ENCODE measurements around the gene PXDN.

DNA sequence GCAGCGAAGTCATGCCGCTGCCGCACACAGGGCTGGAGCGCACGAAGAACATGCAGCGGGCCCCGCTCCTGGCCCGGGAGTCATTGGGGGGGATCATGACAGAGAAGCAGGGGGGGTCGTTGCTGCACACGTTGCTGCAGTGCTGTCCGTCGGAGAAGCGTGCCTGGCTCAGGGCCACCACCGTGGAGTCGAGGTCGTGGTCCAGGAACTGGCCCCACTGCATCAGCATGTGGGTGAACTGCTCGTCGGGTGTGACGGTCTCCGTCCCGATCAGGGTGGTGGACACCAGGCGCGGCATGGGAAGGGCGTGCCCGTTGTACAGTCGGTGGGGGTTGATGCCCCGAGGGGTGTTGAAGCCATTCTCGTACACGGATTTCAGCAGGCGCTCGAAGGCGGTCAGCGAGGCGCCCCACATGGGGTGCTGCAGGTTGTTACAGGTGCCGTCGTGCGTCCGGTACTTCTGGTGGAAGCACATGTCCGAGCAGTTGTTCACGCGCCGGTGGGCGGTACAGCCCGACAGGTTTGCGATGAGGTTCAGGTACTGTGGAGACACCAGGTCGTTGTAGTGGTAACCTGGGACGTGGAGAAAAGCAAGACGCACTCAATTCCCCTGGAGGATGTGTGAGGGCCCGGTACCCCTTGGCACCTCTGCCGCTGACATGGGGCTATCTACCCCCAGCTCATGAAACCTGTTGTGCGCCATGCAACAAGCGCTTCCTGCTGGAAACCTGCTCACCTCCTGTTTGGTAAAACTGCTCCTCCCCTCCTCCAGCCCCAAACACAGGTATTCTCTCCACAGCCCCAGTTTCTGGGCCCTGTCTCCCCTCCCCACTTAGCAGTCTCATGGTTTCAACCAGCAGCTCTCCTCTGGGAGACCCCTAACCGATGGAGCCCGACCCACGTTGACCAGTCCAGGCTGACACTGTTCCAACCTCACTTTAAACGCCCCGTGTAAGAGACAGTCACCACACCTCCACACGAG lies 94.9 kb downstream of the PXDN start:
- TF ChIP-seq, protein P1, sequence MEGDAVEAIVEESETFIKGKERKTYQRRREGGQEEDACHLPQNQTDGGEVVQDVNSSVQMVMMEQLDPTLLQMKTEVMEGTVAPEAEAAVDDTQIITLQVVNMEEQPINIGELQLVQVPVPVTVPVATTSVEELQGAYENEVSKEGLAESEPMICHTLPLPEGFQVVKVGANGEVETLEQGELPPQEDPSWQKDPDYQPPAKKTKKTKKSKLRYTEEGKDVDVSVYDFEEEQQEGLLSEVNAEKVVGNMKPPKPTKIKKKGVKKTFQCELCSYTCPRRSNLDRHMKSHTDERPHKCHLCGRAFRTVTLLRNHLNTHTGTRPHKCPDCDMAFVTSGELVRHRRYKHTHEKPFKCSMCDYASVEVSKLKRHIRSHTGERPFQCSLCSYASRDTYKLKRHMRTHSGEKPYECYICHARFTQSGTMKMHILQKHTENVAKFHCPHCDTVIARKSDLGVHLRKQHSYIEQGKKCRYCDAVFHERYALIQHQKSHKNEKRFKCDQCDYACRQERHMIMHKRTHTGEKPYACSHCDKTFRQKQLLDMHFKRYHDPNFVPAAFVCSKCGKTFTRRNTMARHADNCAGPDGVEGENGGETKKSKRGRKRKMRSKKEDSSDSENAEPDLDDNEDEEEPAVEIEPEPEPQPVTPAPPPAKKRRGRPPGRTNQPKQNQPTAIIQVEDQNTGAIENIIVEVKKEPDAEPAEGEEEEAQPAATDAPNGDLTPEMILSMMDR (IDR thresholded peaks at IDR 0.05) = no peak
- no peak for TF ChIP-seq POLR2A (IDR thresholded peaks at IDR 0.05)

All from stomach (tissue), 4 donors.